C4-2B (cell line): ENCODE results near the gene FANCD2OS.

Source experiments
- CTCF ChIP-seq: fragments of 450-650 bp; conservative IDR thresholded peaks from 2 replicates; pipeline ENCODE4 v1.5.1; 2017; ENCODE audit warnings: mild to moderate bottlenecking
- ZFX ChIP-seq: fragments of 450-650 bp; IDR thresholded peaks from 2 replicates; pipeline ENCODE4 v1.6.1; 2017

- TF ChIP-seq CTCF (no peak), ZFX (no peak)
Observed at GRCh38 chr3:10155658-10156057, 47.6 kb upstream of the FANCD2OS start.
